ENCODE data around the gene NFIC. TPM values are rescaled to one million over a fixed set of nuclear protein-coding genes. Genes with fewer than 3 reads are reported as not detected.
"Not testable (repeated sequence)": the region's sequence is repeated elsewhere in the genome, so short reads cannot be mapped to it uniquely, and the experiment has no call there.

NFIC gene
- total and polyA plus RNA-seq, 2 of the 4 experiments (the other 2 are of a cell fraction), result 21.9 to 32.1 TPM

- Histone ChIP-seq H4K20me1 (ENCODE audit: insufficient read depth, low read length) (peaks cover 68% of the 10 kb centered on the region), H3K9me1 (ENCODE audit: insufficient read depth, low read length) (peaks cover 12% of the 10 kb centered on the region; the same call in 1 of the 2 replicates), H3K4me1 (ENCODE audit: control insufficient read depth, insufficient read depth, low read length) (peaks cover 23% of the 10 kb centered on the region), H3K79me1 (ENCODE audit: low read depth in 1 of 2, low read length in 2 of 2) (peaks cover 22 to 73% of the 10 kb centered on the region in 2 experiments), H3K36me3 (ENCODE audit: control insufficient read depth, insufficient read depth, low read length) (peaks cover 24% of the 10 kb centered on the region)
- H3K4ac ChIP-seq (ENCODE audit: low read depth, low read length); H2BK15ac ChIP-seq (ENCODE audit: low read depth, low read length); H3K9me3 ChIP-seq (ENCODE audit: control insufficient read depth, insufficient read depth, low read length); H2AK5ac ChIP-seq (ENCODE audit: low read depth, low read length); H3K9ac ChIP-seq (ENCODE audit: low read depth, low read length); H3K56ac ChIP-seq (ENCODE audit: extremely low read depth, insufficient read depth, low read length); intact Hi-C loops (cut with micrococcal nuclease); H3K27me3 ChIP-seq (ENCODE audit: control insufficient read depth, insufficient read depth, low read length); H3K18ac ChIP-seq (ENCODE audit: low read depth, low read length); H3K4me3 ChIP-seq (ENCODE audit: insufficient read depth, low read depth, low read length); H2AK9ac ChIP-seq (replicated peaks; ENCODE audit: low read depth, low read length, poor library complexity); H2BK120ac ChIP-seq (ENCODE audit: low read depth, low read length); H2AFZ ChIP-seq (replicated peaks; ENCODE audit: low read length, poor library complexity); H4K8ac ChIP-seq (ENCODE audit: low read depth in 2 of 2, low read length in 2 of 2); dilution Hi-C loops (cut with HindIII; ENCODE audit: low sequenced_read_pairs, unreplicated experiment); H3K14ac ChIP-seq (replicated peaks; ENCODE audit: low read depth, low read length); H3K27ac ChIP-seq (ENCODE audit: insufficient read depth, low read length); H4K91ac ChIP-seq (ENCODE audit: insufficient read depth, low read depth, low read length); BruUV-seq (replicated peaks); DNase-seq; H3K4me2 ChIP-seq (ENCODE audit: low read depth, low read length); H2BK20ac ChIP-seq (ENCODE audit: low read depth, low read length); in situ Hi-C loops (cut with MboI; ENCODE audit: low sequenced_read_pairs); H3K23ac ChIP-seq (ENCODE audit: low read depth, low read length); H4K5ac ChIP-seq (ENCODE audit: low read depth, low read length); POLR2A ChIA-PET (ENCODE audit: unreplicated experiment); H2BK5ac ChIP-seq (ENCODE audit: low read depth, low read length, poor library complexity, severe bottlenecking); ATAC-seq (ENCODE audit: low read depth); CTCF ChIA-PET: not testable (repeated sequence)
- WGBS, 2 experiments (ENCODE audit: extremely low coverage in 2 of 2, insufficient read length in 1 of 2), result 96% methylated on average over 3 of the region's 7 CpGs; no CpG with 5 or more reads in 1 of the 2 experiments
These were observed 32.9 kb downstream of the NFIC start for GRCh38 chr19:3399311-3399710.
